ENCODE measurements around the gene FASN. TPM values are rescaled to one million over a fixed set of nuclear protein-coding genes. Genes with fewer than 3 reads are reported as not detected.
A peak's percentile ranks its signal among the peaks of the same experiment; 100 is the strongest.

FASN gene
- total and polyA plus RNA-seq, 2 of the 13 experiments (the other 11 are each of a cell fraction or from before 2014, with no cell fraction given) = 51.7 to 101 TPM

- no peak for TF ChIP-seq ZNF879 (CRISPR knock-in tag; IDR thresholded peaks at IDR 0.05)
- no peak for TF ChIP-seq MAFG (CRISPR knock-in tag; IDR thresholded peaks at IDR 0.05)
- no peak for TF ChIP-seq CERS6 (CRISPR knock-in tag; IDR thresholded peaks at IDR 0.05)
- peak; percentile 98 for TF ChIP-seq ZFP91 (CRISPR knock-in tag; IDR thresholded peaks at IDR 0.05; ENCODE audit: borderline replicate concordance)
- TF ChIP-seq USF2 (IDR thresholded peaks at IDR 0.05; ENCODE audit: low read depth, low read length) = no peak
- no peak; the same call in 1 of the 2 replicates for TF ChIP-seq USF2 (CRISPR knock-in tag; IDR thresholded peaks at IDR 0.05; ENCODE audit: borderline replicate concordance)
- TF ChIP-seq ZNF512B (CRISPR knock-in tag; IDR thresholded peaks at IDR 0.05; ENCODE audit: borderline replicate concordance) = no peak
- TF ChIP-seq GMEB2 (CRISPR knock-in tag; IDR thresholded peaks at IDR 0.05; ENCODE audit: low read depth) = no peak
- peak; percentile 96 for TF ChIP-seq ERF (CRISPR knock-in tag; IDR thresholded peaks at IDR 0.05)
- 0 out of 2 replicates have a peak, but pooled peaks have one; percentile 19 for TF ChIP-seq ZNF660 (CRISPR knock-in tag; IDR thresholded peaks at IDR 0.05; ENCODE audit: borderline replicate concordance, low read depth)
- TF ChIP-seq ZNF329 (CRISPR knock-in tag; IDR thresholded peaks at IDR 0.05; ENCODE audit: low read depth) = no peak
- TF ChIP-seq NFE2L1 (CRISPR knock-in tag; IDR thresholded peaks at IDR 0.05; ENCODE audit: borderline replicate concordance) = no peak
- TF ChIP-seq ZBTB1 (CRISPR knock-in tag; IDR thresholded peaks at IDR 0.05; ENCODE audit: borderline replicate concordance) = no peak
- no peak for TF ChIP-seq ZZZ3 (CRISPR knock-in tag; IDR thresholded peaks at IDR 0.05; ENCODE audit: borderline replicate concordance)
- TF ChIP-seq ZNF354B (CRISPR knock-in tag; IDR thresholded peaks at IDR 0.05) = no peak
- no peak for TF ChIP-seq FOXP1 (IDR thresholded peaks at IDR 0.05)
- TF ChIP-seq FOXP1 (CRISPR knock-in tag; IDR thresholded peaks at IDR 0.05) = peak; percentile 1; the same call in 1 of the 2 replicates
- TF ChIP-seq MATR3 (CRISPR knock-in tag; IDR thresholded peaks at IDR 0.05) = no peak
- TF ChIP-seq BCL3 (CRISPR knock-in tag; IDR thresholded peaks at IDR 0.05) = peak; percentile 92
These were observed 60.7 kb downstream of the FASN start, which contains the start of gene DCXR (continued) for GRCh38 chr17:82037092-82037888.

Data from HepG2 (cell line).